Measurements from ENCODE around the gene TSEN54.

GRCh38 chr17:75482098-75482942 is 34.0 kb upstream of the TSEN54 start:
- TF ChIP-seq CTCF (conservative IDR thresholded peaks at IDR 0.05) (no peak), EZH2 (IDR thresholded peaks at IDR 0.05; ENCODE audit: low read depth) (no peak)

Data from PC-9 (cell line).